Measurements from ENCODE around the gene ZNF595. TPM values are rescaled to one million over a fixed set of nuclear protein-coding genes. Genes with fewer than 3 reads are reported as not detected.
"Not testable (repeated sequence)": the region's sequence is repeated elsewhere in the genome, so short reads cannot be mapped to it uniquely, and the experiment has no call there.

The ZNF595 gene
- 24.3 and 27.2 TPM in 2 replicates for total RNA-seq (2014; rRNA removed; shearing (Covaris generic))

- not testable (repeated sequence) for H3K4me1 ChIP-seq; H3K27me3 ChIP-seq; H3K9me3 ChIP-seq (replicated peaks); H3K36me3 ChIP-seq; H3K27ac ChIP-seq; H3K4me3 ChIP-seq
- DNase-seq, result peak in 1 of 2 experiments; percentile 45
Observed at GRCh38 chr4:52804-53479, at the start of gene ZNF595. ZNF595 (plus strand) TSS chr4:53321; CDS start chr4:53489, 168 bp downstream.

DNA sequence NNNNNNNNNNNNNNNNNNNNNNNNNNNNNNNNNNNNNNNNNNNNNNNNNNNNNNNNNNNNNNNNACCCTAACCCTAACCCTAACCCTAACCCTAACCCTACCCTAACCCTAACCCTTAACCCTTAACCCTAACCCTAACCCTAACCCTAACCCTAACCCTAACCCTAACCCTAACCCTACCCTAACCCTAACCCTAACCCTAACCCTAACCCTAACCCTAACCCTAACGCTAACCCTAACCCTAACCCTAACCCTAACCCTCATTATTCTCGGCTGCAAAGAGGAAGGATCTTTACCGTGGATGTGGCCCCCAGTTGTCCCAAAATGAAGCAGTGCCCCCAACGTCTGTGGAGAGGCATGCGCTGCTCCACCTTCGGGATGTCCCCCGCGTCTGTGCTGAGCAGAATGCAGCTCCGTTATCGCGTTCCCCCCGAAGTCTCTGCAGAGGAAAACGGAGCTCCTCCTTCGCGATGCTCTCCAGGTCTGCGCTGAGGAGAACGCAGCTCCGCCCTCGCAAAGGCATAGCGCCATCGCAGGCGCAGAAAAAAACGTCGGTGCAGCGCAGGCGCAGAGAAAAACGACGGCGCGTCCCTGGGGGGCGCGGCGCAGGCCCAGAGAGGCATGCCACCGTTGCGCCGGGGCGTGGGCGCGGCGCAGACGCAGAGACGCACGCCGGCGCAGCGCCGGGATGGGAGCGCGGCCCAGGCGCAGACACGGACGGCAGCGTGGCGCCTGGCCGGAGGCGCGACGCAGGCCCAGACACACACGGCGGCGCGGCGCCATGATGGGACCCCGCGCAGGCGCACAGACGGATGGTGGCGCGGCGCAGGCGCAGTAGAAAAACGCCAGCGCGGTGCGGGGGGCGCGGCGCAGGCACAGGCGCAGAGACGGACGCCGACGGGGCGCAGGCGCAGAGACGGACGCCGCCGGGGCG lies 42.9 kb upstream of the ZNF595 start:
- H3K4me3 ChIP-seq; H3K9me3 ChIP-seq (replicated peaks); H3K27ac ChIP-seq; H3K27me3 ChIP-seq; H3K36me3 ChIP-seq; H3K4me1 ChIP-seq: not testable (repeated sequence)
- DNase-seq, result peak in 1 of 2 experiments; percentile 0

GRCh38 chr4:11095-11815 lies 41.9 kb upstream of the ZNF595 start:
- not testable (repeated sequence) for H3K27me3 ChIP-seq; H3K9me3 ChIP-seq (replicated peaks); DNase-seq; H3K36me3 ChIP-seq; H3K4me1 ChIP-seq; H3K27ac ChIP-seq; H3K4me3 ChIP-seq

DNA sequence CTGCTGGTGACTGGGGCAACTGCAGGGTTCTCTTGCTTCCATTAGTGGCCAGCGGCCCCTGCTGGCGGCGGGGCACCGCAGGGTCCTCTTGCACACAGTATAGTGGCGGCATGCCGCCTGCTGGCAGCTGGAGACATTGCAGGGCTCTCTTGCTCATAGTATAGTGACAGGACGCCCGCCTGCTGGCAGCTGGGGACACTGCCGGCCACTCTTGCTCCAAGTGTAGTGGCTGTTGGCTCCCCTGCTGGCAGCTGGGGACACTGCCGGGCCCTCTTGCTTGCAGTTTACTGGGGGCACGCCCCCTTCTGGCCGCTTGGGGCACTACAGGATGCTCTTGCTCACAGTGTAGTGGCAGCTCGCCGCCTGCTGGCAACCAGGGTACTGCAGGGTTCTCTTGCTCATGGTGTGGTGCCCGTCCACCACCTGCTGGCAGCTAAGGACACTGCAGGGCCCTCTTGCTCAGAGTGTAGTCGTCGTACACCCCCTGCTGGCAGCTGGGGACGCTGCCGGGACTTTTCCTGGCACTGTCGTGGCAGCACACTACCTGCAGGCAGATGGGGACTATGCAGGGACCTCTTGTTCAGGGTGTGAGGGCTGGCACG lies 41.2 kb upstream of the ZNF595 start:
- H3K27me3 ChIP-seq; H3K27ac ChIP-seq; H3K9me3 ChIP-seq (replicated peaks); H3K4me3 ChIP-seq; H3K36me3 ChIP-seq; H3K4me1 ChIP-seq: not testable (repeated sequence)
- peak; percentile 26 to 35 for DNase-seq

DNA sequence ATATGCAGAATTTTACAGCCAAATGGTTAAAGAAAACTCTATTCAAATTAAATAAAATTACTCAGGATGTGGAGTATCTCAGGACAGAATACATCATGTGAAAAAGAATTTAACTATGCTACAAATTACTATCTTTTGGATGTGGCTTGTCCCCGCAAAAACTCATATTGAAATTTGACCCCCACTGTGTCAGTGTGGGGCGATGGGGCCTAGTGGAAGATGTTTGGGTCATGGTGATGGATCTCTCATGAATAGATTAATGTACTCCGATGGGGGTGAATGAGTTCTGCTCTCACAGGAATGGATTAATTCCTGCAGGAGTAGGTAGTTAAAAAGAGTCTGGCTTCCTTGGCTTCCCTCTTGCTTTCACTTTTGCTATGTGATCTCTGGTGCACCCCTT lies 35.0 kb upstream of the ZNF595 start:
- H3K4me3 ChIP-seq; H3K9me3 ChIP-seq (replicated peaks): not testable (repeated sequence)

DNA sequence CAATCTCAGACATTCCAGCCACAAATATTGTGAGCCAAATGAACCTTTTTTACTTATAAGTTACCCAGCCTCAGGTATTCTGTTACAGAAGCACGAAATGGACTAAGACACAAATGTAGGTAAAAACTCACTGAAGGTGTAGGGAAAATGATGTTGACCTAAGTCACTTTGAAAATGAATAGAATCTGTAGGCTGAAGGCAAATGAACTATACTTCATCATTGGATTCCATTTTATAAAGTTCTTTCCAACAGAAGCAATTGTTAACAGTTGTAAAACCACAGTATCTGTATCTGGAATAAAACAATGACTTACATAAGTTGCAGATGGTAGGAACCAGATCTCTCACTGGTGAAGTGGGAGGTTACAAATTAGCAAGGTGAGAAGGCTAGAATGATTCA lies 34.5 kb upstream of the ZNF595 start:
- H3K27me3 ChIP-seq; H3K9me3 ChIP-seq (replicated peaks); H3K36me3 ChIP-seq; H3K4me3 ChIP-seq; H3K27ac ChIP-seq; DNase-seq; H3K4me1 ChIP-seq: not testable (repeated sequence)

More for the DNA sequence above, 35.0 kb upstream of the ZNF595 start:
- DNase-seq, H3K27ac ChIP-seq, H3K4me1 ChIP-seq, H3K27me3 ChIP-seq, H3K36me3 ChIP-seq: not testable (repeated sequence)

DNA sequence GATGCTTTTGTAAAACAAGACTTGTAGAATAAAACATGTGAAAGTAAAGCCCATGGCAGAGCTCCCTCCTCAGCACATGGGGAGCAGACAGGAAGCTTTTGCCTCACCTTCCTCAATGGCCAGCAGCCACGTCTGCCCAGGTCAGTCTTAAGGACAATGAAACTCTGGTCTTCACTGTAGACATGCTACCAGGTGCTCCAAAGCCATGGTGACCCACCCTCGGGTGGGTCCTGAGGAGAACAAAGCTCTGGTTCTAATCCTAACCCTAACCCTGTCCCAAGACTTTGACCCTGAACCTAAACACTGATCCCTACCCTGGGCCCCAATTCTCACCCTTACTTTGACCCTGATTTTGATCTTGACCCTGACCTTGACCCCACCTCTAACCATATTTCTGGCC lies 30.2 kb upstream of the ZNF595 start:
- H3K4me1 ChIP-seq; H3K27ac ChIP-seq; DNase-seq; H3K36me3 ChIP-seq; H3K9me3 ChIP-seq (replicated peaks); H3K27me3 ChIP-seq; H3K4me3 ChIP-seq: not testable (repeated sequence)

DNA sequence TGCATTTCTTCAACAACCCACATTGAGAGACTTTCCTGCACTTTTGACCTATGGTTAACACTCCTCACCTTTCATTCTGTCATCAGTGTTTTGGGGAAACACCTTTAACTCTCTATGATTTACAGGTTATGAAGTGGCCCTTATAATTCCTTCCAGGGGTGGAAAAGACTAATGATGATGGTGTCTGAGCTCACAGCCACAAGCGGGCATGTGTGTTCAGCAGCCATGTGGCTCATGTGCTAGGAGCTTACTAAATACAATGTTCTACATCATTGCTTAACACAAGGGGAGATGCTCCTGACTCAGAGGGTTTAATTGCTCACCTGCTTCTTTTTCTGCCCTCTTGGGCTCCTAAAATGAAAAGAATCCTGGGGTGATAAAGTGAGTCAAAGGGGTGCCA lies 28.8 kb upstream of the ZNF595 start:
- not testable (repeated sequence) for H3K27ac ChIP-seq; H3K4me3 ChIP-seq; H3K4me1 ChIP-seq; DNase-seq; H3K9me3 ChIP-seq (replicated peaks); H3K27me3 ChIP-seq; H3K36me3 ChIP-seq

DNA sequence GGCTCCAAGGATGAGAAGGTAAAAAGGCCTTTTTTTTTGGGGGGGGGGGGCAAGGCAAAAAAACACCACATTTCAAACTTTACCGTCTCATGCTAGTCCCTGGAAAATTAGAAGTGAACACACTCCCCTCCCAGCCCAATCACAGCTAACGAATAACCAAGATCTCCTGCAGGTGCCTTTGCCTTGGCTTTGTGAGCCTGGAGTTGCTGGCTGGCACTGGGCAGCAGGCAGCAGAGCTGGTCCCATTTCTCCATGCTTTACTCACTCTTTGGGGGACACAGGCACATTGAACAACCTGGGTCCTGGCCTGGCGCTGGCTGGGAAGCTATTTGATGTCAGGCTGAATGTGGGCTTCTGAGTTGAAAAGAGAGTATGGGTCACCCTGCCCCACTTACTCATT lies 25.6 kb upstream of the ZNF595 start:
- H3K9me3 ChIP-seq (replicated peaks); H3K27me3 ChIP-seq; H3K4me3 ChIP-seq; H3K36me3 ChIP-seq; H3K4me1 ChIP-seq; H3K27ac ChIP-seq; DNase-seq: not testable (repeated sequence)

DNA sequence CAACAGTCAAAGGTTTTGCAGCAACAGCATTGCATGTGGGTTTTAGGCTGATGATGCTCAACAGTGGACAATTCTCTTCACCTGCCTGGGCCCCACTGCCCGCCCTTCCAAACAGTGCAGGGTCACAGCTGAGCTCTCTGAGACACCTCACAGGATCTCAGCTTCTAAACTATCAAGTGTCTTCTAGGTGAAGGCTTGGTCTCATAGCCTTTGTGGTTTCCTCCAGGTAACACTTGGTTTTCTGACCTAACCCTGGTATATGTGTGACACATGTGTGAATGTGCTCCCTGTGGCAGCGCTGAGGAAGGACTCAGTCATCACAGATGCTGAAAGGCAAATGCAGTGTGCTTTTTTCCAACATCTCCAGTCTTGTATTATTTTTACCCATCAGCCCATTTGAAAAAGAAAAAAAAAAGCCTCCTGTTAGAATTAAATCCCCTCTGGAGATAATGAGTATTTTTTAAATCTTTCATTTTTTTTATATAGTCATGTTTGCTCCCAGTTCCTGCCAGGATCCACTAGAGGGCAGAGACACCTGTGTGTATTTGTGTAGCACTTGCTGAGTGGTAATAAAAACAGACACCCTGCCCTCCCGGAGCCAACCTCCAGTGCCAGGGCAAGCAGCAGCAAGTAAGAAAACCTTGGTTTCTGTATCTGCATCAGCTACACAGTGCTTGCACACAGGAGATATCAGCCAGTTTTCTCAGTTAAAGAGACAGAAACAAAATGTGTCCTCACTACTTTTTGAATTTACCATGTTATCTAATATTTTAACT lies 24.2 kb upstream of the ZNF595 start:
- not testable (repeated sequence) for H3K27ac ChIP-seq; H3K36me3 ChIP-seq; H3K27me3 ChIP-seq; H3K9me3 ChIP-seq (replicated peaks); H3K4me1 ChIP-seq; H3K4me3 ChIP-seq
- peak in 1 of 2 experiments; percentile 12 for DNase-seq

DNA sequence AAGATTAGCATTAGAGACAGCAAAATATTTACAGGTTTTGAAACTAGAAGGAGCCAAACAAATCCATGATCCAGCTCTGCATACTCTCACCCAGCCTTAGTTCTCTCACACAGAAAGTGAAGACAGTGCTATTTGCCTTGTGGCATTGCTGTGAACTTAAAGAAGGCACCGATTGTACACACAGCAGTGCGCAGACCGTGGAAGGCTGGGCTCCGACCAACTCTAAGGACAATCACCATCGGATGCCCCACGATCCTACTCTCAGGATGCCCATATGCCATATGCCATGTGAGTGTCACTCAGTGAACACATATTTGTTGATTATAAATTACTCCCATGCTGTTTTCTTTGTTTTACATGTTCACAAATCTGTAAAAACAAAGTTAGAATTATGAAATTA lies 19.8 kb upstream of the ZNF595 start:
- H3K4me3 ChIP-seq; H3K27ac ChIP-seq; H3K9me3 ChIP-seq (replicated peaks); DNase-seq; H3K27me3 ChIP-seq; H3K36me3 ChIP-seq; H3K4me1 ChIP-seq: not testable (repeated sequence)

DNA sequence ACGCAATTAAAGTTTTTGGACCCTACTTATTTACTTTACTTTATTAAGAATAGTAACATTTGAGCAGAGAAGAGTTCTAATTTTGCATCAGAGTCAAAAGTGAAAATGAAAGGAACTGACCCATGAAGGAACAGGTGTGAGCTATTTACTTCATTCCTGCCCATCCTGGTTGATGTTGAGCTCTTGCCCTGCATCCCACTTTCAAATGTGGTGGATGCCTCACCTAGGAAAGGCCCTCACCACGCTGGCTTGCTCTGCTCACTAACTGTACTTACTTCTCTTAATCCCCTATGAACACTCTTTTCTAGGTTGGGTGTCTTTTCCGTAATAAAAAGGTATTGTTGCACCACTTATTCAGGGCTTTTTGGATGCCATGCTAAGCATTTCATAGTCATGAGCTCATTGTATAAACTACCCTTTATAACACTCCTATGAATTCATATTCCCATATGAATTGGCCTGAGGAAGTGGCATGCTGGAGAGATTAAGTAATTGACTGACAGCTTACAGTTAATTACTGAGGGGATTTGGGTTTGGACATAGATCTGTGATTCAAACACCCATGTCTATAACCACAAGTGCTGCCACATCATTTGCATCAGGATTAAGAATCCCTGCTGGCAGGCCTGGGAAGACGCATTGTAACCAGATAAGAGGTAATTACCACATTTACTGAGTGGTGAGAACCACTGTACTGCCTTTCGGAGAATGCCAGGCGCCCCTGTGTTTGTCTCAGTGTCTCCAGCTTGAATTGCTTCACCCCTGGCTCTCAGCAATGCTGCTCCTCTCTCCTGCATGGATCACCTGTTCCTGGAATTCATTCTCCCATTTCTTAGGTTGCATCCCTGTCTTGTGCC lies 16.3 kb upstream of the ZNF595 start:
- not testable (repeated sequence) for H3K36me3 ChIP-seq; H3K27ac ChIP-seq; H3K27me3 ChIP-seq; H3K9me3 ChIP-seq (replicated peaks); H3K4me1 ChIP-seq; H3K4me3 ChIP-seq
- DNase-seq, result peak in 1 of 2 experiments; percentile 1

- DNase-seq; H3K4me3 ChIP-seq; H3K27me3 ChIP-seq; H3K36me3 ChIP-seq; H3K4me1 ChIP-seq; H3K27ac ChIP-seq; H3K9me3 ChIP-seq (replicated peaks): not testable (repeated sequence)
Observed at GRCh38 chr4:38202-38601, 14.9 kb upstream of the ZNF595 start.

DNA sequence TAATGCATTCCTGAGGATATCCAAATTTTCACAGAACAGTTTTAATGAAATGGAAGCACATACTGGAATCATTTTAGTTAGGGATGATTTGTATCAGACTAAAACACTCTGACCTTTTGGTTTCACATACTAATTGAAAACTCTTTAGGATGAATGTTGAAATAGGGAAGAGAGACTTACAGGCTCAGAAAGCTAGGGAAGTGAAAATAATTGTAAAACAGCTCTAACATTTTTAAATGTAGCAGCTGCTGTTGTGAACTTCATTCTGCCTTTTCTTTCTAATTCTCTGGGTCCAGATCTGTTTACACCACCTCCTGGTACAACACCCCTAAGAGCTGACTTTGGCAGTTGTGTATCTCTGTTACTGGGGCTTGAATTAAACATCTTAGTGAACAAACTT lies 9.7 kb upstream of the ZNF595 start:
- H3K4me3 ChIP-seq; H3K27ac ChIP-seq; H3K9me3 ChIP-seq (replicated peaks); DNase-seq; H3K27me3 ChIP-seq; H3K36me3 ChIP-seq; H3K4me1 ChIP-seq: not testable (repeated sequence)

Measured in SJCRH30 (cell line).